GM12872 (cell line): ENCODE data around the gene GMPR.

ENCODE experiments used
- CTCF ChIP-seq: IDR thresholded peaks from 3 replicates; pipeline ENCODE4 v1.5.1; 2011; ENCODE audit warnings: low read depth, mild to moderate bottlenecking, low read length, moderate library complexity; ENCODE audit not compliant: insufficient read depth

Gene GMPR

DNA sequence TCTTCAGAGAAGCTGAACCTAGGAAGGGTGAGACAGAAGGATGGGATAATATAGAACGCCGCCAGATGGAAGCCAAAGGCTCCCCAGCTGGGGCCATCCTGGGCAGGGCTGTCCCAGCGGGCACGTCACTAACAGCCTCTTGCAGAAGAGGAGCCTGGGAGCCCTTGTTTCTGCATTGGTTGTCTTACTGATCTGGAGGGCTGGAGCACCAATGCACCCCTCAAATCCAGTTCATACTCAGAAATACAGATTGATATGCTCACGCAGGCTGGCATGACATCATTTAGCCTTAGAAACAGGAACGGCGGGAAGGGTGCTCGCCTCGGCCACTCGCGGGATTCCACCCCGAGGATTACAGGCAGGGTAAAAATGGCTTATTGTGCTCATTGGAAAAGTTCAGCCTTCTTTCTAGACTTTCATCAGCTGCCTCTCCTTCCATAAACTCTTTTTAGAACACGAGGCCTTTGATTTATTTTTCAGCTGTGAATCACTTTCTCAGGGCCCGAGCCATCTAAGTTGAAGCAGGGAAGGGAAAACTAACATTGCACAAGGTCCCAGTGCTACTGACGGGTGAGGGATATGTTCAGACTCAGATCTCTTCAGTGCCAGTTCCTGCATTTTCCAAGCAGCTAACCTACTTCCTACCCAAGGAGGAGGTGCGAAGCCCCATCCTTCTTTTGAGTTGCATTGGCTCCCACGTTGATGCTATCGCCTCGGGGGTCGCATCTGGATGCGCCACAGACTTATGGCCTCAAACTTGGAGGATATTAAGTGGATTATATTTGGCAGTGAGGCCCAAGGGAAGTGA is 82.3 kb downstream of the GMPR start:
- TF ChIP-seq CTCF: no peak

- no peak for TF ChIP-seq CTCF
These were observed 82.9 kb downstream of the GMPR start for GRCh38 chr6:16321341-16321710.

- no peak for TF ChIP-seq CTCF
These were observed 83.4 kb downstream of the GMPR start for GRCh38 chr6:16321826-16322225.

DNA sequence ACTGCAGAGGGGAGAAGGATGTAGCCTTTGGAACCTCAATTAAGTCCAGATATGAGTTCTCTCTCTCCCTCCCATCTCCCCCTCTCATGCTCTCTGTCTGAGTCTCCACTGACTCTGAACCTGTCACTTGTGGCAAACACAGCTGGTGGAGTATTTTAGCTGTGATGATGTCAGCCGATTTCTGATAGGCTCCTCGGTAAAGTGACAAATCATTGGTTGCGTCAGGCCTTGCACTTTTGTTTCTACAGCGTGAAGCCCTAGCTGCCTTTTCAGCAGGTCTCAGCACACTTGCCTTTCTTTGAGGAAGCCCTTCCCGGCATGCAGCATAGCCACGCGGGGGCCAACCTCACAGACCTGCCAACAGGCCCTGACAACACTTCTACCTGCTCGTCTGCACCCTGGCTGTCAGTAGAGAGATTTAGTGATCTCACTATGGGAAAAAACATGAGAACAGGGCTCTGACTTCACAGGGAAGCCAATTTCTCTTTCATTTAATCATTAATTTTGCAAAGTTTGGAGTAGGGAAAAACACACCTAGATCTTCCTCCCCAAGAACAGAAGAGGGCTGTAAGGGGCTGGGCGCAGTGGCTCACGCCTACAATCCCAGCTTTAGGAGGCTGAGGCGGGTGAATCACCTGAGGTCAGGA is 84.4 kb downstream of the GMPR start:
- no peak for TF ChIP-seq CTCF

DNA sequence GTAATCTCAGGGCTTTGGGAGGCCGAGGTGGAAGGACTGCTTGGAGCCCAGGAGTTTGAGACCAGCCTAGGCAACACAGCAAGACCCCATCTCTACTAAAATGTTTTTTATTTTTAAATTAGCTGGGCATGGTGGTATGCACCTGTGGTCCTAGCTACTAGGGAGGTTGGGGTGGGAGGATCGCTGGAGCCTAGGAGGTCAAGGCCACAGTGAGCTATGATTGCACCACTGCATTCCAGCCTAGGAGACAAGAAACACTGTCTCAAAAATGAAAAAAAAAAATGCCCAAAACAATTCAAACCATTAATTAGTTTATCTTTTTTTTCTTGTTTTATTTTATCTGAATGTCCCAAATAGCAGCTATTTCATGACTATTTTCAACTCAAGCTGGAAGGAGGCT is 85.8 kb downstream of the GMPR start:
- no peak for TF ChIP-seq CTCF

DNA sequence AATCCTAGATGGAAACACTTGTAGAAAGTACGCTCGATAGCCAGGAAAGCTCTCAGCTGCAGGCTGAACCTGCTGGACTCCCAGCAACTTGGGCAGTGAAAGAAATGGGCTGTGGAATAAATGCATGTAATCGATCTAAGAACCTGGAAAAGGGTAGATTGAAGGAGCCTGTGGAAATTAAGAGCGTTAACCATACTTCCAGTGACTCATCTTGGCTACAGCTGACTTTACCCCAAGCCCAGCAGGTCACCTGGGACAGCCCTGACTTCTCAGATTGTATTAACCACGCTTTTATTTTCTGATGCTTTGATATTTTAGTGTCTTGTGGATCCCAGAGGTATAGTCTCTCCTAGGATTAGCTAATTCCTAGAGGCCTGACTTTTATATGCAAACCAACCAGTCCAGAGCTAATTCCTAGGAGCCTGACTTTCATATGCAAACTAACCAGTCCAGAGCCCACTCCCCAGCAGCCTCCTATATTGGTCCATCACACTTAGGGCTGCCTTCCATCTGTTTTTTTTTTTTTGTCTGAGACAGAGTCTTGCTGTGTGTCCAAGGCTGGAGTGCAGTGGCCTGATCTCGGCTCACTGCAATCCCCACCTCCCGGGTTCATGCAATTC is 86.3 kb downstream of the GMPR start:
- no peak for TF ChIP-seq CTCF

DNA sequence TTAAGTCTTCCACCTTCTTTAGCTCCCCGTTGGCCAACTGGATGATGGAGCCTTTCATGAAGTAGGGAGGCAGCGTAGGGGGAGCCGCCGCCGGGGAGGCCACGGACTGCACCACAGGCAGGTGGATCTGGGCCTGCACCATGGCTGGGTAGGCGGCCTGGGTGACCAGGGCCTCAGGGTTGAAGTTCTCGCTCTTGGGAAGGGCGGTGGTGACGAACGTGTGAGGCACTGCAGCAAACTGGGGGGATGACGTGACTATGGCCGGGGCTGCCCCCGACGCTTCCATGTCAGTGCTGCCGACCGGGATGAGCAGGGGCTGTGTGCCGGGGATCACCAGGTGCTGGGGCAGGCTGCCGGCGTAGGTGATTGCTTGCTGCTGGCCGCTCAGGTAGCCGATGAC is 88.1 kb downstream of the GMPR start:
- no peak for TF ChIP-seq CTCF
